HuH-7.5 (cell line): ENCODE measurements around the gene ATOH8.

Experiments
- DNase-seq: peaks from one replicate; pipeline ENCODE4 v3.0.0; 2011; ENCODE audit warnings: low spot score

ATOH8 gene

GRCh38 chr2:85770786-85771409 is 17.1 kb downstream of the ATOH8 start:
- no peak for DNase-seq

GRCh38 chr2:85771486-85771885 is 17.7 kb downstream of the ATOH8 start:
- no peak for DNase-seq

DNA sequence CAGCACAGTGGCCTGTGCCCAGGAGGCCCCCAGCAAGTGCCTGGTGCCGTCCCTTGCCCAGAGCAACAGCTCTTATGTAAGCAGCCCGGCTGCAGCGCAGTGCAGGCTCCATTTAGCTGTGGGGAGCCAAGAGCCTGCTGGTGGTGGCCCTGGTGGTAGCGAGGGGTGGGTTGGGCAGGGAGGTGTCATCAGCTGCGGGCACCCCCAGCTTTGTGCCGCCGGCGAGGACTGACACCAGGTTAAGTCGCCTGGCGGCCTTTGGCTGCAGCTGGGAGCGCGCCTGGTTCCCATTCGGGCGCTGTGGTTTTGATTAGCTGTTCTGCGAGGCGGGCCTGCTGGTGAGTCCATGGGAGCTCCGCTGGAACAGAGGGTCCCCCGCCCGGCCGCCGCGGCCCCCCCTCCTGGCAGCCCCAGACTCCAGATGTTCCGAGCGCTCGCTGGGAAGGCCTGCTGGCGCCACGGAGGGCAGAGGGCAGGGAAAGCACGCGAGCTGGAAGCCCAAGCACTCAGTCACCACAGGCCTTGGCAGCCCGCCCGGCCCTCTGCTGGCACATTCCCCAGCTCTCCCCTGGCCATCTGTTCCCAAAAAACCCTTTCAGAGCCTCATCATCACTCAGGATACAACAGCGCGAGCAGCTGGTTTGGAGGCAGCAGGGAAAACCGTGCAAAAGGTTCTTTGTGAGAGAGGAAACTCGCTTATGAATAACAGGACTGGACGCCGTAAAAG is 18.4 kb downstream of the ATOH8 start:
- DNase-seq: peak; percentile 81

DNA sequence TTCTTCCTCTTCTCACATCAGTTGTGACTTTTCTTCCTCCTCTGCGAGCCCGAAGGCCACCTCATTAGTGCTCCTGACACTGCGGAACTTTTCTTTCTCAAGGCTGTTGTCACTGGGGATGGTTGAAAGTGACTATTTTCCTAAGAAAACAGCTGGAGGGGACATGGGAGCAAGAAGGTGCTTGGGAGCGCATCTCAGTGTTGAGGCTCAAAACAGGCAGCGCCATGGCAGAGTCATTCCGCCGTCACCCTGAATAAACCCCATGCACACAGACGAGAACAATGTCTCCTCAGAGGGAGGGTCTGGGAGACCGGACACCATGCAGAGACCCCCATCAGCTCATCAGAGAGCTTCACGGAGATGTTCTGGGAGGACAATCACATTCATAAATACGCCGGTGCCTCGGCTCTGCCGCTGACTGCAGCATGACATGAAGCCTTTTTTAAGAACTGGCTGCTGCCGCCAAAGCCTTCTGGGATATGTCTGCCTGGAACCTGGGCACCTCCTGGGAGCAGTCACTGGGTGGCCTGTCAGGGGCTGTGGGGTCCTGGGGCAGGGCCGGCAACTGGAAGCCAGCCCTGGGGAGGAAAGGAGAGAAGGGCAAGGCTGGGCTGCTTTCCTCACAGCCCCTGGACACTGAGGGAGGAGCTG is 19.2 kb downstream of the ATOH8 start:
- DNase-seq: no peak

DNA sequence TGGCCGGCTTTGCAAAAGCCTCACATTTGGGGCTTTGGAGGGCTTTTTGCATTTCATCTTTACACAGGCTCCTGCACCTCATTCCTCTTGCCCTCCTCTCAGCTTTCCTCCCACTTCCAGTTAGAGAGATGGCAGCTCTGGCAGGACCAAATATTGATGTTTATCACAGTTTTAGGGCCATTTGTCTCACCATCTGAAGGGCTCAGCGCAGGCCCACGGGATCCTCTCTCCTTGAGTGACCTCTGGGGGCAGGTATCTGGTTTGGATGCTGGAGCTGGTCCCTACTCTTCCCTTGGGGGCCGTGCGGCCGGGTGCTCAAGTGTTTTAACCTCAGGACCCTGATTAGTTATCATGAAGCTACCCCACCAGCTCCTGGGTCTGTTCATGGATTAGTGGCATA is 19.9 kb downstream of the ATOH8 start:
- DNase-seq: no peak

GRCh38 chr2:85774126-85774978 is 20.6 kb downstream of the ATOH8 start:
- no peak for DNase-seq

GRCh38 chr2:85775406-85776381 is 21.9 kb downstream of the ATOH8 start:
- DNase-seq: no peak

- DNase-seq: no peak
Observed at GRCh38 chr2:85776672-85777071, 22.9 kb downstream of the ATOH8 start.

DNA sequence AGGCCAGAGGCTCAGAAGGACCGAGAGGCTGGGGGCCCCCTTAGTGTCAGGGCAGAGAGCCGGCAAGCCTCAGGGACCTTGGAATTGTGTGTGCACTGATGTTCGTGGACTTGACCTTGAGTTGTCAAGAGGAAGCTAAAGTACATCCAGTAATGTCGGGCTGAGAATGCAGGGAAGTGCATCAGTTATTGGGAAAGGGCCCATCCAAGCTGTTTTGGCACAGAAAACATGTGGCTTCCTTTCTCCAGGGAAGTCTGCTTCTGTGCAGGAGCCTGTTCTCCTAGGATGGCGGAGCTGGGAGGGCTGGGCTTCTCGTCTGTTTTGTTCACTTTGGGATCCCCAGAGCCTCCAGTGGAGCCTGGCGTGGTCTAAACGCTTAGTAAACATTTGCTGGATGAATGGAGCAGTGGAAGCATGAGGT is 23.7 kb downstream of the ATOH8 start:
- DNase-seq: no peak

GRCh38 chr2:85778646-85779379 is 25.0 kb downstream of the ATOH8 start:
- DNase-seq: no peak

GRCh38 chr2:85779641-85780315 is 26.0 kb downstream of the ATOH8 start:
- no peak for DNase-seq

DNA sequence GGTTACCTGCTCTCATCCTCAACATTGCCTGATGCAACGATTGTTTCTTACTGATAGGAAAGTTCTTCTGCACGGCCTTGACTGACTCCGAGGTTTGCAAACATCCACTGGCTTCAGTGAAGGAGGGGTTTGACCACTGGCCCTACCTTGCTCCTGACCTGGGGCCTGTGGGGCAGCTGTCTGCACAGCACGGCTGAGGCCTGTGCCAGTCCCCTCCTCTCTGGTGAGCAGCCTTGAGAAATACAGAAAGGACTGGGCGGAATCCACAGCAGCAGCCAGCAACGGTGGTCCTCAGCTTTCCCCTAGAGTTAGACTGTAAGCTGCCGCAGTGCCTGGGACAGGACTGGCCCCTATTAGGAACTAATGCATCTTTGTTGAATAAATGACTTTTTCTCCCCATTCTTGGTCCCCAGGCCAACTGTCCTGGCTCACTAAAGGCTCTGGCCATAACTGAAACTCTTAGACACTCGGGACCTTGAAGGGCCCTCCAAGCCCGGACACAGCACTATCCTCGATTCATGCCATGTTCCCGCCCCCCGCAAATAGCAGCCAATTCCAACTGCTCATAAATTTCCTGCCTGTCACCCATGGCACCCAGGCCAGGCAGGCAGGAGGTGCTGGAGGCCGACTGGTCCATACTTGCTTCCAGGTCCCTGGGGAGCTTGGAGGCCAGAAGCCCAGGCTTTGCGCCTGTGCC is 26.7 kb downstream of the ATOH8 start:
- DNase-seq: no peak

GRCh38 chr2:85781013-85781332 is 27.2 kb downstream of the ATOH8 start:
- no peak for DNase-seq

DNA sequence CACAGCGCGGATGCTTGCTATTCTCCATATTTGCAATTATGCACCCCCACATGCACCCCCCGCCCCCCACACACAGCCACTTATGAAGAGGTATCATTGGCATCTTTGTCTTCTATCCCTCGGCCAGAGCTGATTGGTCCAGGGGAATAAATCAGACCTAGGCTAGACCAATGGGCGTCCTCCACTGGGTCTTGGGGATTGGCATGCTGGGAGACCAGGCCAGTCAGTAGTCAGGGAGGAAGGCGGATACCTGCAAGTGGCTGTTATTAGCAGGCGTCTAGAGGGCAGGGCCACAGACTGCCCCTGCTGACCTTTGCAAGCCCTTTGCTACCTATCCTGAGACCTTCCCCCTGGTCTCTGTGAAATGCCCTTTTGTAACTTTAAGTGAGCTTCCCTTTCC is 30.0 kb downstream of the ATOH8 start:
- no peak for DNase-seq

DNA sequence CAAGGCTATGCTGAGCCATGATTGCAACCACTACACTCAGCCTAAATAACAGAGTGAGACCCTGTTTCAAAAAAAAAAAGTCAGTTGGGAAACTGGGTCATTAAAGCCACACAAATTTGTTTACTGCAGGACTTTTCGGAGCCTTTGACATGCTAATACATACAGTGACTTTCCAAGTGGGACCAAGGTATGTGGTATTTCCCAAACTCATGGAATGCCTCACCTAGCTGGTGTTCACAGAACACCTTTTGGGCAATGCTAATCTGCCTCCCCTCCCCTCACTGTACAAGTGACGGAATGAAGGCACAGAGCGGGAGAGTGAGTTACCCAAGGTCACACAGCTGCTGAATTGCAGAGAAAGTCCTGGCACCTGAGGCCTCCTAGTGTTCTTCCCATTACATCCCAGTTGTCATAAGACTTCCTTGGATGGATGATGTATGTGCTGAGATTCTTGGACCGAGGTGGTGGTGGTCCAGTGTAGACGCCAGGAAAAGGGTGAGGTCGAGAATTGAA is 30.7 kb downstream of the ATOH8 start:
- no peak for DNase-seq

- DNase-seq: no peak
Observed at GRCh38 chr2:85785027-85785822, 31.4 kb downstream of the ATOH8 start.

DNA sequence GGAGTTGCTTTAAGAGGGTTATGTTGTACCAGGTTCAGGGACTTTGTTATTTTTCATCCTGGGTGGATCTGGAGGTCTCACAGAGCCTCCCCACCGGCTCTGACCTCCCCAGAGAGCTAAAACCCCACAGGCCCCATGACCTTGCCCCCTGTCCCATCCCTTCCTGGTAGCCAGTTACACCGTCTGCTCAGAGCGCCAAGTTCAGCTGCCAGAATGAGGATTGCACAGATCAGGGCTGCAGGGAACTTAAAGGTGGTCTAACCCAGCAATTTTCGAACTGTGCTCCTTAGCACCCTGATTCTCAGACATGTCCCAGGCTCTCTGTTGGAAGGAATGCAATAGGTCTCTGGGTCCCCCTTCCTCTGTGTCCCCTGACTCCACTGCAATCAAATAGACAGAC is 32.1 kb downstream of the ATOH8 start:
- no peak for DNase-seq

GRCh38 chr2:85786444-85786843 is 32.7 kb downstream of the ATOH8 start:
- no peak for DNase-seq
